NCI-H1048 (cell line): ENCODE data around the gene ADARB1.
"Not testable (repeated sequence)": the region's sequence is repeated elsewhere in the genome, so short reads cannot be mapped to it uniquely, and the experiment has no call there.

Source experiments
- DNase-seq: peaks from one replicate; lab custom pipeline; 2025; lab: John Stamatoyannopoulos, UW

The ADARB1 gene, protein sequence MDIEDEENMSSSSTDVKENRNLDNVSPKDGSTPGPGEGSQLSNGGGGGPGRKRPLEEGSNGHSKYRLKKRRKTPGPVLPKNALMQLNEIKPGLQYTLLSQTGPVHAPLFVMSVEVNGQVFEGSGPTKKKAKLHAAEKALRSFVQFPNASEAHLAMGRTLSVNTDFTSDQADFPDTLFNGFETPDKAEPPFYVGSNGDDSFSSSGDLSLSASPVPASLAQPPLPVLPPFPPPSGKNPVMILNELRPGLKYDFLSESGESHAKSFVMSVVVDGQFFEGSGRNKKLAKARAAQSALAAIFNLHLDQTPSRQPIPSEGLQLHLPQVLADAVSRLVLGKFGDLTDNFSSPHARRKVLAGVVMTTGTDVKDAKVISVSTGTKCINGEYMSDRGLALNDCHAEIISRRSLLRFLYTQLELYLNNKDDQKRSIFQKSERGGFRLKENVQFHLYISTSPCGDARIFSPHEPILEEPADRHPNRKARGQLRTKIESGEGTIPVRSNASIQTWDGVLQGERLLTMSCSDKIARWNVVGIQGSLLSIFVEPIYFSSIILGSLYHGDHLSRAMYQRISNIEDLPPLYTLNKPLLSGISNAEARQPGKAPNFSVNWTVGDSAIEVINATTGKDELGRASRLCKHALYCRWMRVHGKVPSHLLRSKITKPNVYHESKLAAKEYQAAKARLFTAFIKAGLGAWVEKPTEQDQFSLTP

DNA sequence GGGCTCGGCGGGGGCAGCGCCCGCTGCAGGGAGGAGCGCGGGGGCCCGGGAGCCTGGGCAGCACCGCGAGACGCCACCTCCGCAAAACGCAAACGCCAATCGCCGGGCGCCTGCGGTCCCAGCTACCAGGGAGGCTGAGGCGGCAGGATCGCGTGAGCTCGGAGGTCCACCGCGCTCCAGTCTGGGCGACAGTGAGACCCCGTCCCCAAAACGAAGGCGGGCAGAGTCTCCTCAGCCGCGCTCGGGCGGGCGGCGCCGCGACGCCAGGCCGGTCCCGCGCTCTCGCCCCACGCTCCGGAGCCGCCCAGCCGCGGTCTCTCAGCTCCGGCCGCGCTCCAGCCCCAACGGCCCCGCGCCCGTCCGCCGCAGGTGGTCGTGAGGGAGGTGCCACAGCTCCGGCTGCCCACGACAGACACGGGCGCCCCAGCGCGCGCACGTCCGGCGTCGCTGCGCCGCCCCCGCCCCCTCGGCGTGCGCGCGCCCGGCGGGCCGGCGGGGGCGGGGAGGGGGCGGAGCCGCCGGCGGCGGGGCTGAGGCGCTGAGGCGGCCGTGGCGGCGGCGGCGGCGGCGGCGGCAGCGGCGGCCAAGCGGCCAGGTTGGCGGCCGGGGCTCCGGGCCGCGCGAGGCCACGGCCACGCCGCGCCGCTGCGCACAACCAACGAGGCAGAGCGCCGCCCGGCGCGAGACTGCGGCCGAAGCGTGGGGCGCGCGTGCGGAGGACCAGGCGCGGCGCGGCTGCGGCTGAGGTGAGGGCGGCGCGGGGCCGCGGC lies at the start of gene ADARB1:
ADARB1 (plus strand) TSS at position 533 of the 770 bp plus-strand sequence. CDS start 97,077 bp downstream, outside the sequence.
- peak; percentile 55 for DNase-seq

DNA sequence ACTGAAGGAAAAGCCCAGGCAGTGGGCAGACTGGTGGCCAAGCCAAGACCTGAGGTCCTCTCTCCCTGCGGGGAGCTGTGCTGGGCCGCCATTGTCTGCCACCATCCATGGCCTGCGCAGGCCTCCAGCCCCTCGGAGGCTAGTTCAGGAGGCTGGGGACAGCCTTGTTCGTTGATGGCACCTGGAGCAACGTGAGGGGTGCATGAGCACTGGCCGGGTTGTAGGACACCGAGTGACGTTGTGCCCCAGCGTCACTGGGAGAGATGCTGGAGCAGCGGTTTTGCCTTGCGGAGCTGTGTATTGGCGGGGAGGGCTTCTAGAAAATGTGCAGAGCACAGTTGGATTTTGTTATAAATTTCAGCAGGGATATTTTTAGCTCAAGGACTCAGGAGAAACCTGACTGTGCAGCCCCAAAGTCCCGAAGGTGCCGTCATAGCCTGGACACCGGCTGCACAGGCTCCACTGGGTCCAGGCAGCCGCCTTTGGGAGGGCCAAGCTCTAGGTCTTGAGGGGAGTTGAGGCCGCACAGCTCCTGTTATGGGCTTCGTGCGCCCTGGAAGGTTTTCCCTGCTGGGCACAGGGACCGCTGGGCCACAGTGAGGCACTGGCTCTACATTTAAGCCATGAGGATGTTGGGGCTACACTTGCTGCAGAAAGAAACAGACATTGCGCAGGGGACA lies 48.2 kb upstream of the ADARB1 start:
- no peak for DNase-seq

DNA sequence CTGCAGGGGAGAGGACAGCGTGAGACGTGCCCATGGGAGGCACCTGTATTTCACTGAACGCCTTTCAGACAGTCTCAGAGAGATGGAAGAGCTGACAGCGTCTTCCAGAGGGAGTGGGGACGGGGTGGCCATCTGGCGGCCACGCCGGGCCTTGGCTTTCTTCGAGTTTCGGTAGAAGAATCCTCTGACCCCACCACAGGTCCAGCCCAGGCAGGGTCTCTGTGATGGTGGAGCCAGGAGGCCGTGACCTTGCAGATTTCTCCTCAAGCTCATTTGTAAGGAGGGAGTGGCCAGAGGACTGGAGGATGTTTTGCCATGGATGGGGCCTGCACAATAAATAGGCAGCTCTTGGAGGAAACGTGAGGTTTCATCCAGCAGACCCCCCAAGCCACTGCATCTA lies 47.6 kb upstream of the ADARB1 start:
- no peak for DNase-seq

DNA sequence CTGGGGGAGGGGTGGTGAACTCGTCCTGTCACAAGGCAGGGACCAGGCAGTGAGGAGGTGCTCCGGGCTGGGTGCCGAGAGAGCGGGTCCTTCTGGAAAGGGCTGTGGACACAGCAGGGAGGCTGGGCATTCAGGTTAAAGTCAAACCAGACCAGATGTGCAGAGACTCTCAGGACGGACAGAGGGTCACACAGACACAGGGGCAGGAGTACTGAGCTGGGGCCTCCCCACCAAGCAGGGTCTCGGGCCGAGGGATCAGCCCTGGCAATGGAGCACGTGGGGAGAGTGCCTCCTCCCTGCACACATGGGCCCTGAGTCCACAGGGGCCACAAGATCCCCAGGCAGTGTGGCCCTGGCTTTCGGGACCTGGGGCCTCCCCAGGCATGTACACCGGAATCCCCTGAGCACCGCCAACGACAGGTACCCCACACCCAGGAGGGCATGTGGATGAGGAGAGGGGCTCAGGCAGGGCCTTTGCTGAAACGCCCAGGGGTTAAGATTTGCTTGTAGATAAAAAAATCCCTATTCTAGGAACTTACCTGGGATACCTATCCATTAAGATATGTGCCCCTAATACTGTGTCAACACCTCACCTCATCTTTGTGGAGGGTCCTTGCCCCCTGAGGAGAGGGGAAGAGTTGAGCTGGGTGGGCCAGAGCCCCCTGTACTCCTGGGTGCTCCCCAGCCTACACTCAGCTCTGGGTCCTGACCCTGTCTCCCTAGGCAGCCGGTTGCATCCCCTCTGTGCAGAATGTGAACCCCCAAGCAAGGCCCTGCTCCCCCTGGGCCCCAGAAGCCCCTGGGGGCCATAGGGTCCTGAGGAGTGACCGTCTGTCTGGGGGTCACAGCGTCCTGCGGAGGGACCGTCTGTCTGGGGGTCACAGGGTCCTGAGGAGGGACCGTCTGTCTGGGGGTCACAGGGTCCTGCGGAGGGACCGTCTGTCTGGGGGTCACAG lies 46.9 kb upstream of the ADARB1 start:
- DNase-seq, result no peak

DNA sequence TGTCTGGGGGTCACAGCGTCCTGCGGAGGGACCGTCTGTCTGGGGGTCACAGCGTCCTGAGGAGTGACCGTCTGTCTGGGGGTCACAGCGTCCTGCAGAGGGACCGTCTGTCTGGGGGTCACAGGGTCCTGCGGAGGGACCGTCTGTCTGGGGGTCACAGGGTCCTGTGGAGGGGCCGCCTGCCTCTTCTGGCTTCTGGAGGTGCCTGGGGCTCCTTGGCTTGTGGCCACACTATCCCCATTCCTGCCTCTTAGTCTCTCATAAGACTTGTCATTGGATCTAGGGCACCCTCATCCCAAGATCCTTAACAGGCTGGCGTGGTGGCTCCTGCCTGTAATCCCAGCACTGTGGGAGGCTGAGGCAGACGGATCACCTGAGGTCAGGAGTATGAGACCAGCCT lies 45.7 kb upstream of the ADARB1 start:
- DNase-seq, result not testable (repeated sequence)

DNA sequence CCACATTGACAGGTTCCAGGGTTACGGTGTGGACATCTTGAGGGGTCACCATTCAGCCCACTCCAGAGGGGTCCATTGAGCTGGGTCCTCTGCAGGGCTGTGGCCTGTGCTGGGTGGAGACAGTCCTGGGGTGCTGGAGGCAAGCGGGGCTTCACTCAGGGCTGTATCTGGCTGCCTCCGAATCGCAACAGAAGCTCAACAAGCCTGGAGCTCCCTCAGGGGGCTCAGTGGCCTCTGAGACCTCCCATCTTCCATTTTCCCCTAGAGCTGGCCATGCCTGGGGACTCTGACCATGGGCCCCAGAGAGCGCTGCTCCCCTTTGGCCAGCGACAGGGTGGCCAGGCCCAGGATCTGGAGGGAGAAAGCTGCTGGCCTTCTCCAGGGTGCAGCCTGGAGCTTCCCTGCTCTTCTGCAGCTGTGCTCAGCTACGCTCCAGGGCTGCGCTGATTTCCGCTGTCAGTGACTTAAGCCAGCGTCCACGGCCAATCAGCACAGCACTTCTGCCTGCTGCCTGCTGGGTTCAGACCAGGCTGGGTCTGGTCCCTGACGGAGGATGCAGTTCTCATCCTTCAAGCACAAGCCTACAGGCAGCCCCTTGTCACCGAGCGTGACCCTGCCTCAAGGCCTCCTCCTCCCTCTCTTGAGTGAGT lies 45.0 kb upstream of the ADARB1 start:
- DNase-seq, result no peak

DNA sequence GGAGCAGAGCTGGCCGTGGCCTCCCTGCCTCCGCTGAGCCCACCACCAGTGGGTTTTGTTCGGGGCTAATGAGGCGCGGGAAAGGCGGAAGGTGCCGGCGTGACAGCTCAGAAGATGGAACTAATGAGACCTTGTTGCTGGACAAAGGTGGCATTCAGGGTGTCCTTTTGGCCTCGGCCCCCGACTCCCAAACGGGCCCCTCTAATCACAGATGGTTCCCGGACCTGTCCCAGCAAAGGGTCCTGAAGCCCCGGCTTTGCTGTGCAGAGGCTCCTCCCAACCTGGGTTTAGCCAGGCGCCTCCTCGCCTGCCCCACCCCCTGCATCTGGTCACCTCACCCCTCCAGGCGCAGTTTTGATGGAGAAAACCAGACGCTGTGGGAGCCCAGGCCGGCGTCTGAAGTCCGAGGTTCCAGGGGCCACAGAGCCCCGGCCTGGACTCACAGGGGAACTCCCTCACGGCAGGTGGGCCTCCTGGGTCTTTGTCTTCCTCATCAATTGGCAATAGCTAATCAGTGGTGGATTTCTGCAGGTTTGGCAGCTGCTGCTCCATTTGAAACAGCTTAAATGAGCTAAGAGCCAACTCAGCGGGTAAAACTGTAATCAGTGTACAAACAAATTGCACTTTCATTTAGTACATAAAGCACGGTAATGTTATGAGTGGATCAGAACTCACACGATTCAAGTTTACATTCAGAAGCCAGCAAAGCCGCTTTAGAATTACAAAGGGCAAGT lies 44.3 kb upstream of the ADARB1 start:
- no peak for DNase-seq

DNA sequence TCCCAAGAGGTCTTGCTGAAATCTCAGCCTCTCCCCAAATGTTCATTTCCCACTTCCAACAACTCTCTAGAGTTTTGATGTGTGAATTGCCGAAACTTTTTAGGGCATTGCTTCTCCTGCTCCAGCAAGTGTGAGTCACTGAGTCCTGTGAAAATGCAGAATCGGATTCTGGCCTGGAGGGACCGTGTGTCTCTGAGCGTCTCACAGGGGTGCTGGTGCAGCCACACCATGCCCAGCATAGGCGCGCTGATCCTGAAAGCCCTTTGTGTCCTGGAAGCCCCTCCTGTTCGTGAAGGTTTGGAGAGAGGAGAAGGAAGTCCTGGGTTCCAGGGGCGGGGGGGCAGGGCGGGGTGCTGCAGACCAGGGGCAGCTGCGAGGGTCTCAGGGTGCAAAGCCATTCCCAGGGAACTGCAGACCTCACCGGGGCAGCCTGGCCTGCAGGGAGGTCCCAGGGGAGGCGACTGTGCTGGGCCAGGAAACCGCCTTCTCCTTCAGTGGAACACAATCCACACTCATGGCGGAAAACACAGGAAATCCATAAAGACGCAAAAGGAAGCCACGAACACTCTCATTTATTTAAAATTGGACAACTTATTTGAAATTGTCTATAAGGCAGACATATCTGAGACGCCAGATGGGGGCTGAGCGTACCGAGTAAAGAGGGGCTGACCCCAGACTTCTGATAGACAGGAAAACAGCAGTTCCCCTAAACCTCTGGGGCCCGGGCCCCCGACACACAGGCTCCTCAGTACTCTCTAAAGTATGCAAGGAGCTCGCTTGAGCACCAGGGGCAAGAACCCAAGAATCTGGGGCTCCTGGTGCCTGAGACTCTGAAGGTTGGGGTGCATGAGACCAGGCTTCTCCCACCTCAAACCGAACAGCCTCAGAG lies 43.5 kb upstream of the ADARB1 start:
- DNase-seq, result no peak

DNA sequence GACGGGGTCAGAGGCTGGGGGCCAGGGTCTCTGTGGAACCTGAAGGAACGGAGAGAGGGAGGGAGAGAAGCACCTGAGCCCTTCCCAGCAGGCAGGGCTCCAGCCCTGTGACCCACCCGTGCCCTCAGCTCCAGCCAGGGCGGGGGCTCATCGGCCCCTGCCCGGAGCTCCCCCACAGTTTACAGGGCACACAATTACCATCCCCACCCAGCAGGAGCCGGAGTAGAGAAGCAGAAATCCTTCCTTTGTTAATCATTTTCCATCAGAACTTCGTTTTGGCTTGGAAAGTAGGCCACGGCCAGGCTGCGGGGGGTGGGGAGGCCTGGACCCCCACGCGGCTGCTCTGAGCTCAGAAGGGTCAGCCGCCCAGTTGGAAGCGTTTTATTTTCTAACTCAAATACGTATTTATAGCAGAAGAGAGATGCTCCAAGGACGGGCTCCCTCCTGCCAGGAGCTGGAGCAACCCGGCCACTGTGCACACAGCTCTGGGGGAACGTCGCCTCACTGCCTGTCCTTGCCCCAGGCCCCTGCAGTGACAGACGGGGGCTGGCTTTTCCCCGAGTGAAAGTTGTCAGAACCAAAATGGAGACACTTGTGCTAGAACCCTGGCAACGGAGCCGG lies 42.7 kb upstream of the ADARB1 start:
- DNase-seq, result no peak

DNA sequence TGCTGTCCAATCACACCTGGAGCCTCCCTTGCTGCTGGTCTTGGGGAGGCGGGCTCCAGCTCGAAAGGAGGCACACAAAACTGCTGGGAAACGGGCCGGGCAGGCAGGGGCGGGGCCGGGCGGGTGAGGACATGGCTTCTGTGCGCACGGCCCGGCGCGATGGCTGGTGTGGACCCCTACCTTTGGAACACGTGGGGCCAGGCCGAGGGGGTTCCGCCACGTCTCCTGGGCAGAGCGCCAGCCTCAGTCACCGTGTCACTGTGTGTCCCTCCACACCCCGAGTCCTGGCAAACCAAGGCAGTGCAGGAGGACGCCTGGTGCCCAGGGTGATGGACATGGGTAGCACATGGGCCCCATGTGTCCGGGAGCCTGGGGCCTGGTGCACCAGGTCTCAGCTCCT lies 42.0 kb upstream of the ADARB1 start:
- DNase-seq, result no peak

DNA sequence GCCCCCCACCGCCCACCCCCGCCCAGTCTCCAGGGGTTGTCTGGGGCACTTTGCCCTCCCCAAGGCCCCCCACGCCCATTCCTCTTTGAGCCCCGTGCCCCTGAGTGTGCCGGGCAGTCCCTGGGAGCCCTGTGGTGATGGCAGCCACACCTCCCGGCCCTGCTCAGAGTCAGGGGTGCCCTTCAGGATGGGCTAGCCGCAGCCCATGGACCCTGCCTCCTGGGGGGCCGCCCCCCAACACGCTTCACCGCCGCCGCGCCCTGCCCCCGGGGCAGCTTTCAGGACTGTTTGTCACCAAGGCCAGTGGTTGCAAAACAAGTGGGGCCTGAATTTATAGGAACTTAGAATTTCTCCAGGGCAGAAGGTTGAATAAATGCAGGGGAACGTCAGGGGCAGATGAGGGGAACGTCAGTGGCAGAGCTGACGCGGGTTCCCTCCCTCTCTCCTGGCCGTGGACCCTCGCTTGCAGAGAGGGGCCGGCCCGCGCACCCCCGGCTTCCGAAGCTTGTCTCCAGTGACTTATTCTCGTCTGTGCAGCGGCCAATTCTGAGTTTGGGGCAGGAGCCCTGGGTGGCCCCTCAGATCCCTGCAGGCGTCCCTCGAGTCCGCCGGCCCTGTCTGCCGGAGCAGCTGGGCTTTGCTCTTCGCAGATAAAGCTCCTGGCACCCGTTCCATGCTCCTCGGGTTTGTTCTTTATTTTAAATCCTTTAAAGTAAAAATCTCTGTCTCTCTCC lies 41.2 kb upstream of the ADARB1 start:
- DNase-seq, result no peak

DNA sequence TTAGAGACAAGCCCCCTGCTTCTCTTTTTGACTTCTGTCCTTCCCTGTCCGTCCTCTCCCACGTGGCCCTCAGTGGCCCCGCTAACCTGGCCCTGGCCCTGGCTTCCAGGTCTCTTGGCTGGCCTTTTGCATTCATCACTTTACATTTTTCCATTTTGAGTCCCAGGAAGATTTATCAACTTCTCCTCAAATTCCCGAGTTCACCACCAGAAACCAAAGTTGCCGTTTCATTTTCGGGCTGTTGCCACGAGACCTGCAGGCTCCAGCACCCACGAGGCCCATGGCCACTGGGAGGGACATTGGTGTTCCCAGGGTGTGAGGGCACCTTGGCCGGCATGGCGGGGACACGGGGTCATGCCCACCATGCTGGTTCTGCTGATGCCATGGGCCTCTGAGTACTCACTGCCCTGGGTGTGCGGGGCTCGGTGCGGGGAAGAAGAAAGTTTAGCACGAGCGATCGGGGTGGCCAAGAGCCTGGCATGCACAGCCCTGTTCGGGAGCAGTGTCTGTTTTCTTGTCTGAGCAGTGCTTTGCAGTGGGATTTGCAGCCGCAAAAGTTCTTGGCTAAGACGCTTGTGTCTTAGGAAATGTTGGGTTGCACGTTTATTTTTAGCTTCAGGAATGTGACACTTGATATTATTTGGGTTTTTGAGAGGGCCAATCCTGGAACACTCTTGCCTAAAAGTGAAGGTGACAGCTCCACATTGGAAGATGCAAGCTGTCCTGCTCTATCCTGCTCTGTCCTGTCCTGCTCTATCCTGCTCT lies 40.4 kb upstream of the ADARB1 start:
- DNase-seq, result no peak

DNA sequence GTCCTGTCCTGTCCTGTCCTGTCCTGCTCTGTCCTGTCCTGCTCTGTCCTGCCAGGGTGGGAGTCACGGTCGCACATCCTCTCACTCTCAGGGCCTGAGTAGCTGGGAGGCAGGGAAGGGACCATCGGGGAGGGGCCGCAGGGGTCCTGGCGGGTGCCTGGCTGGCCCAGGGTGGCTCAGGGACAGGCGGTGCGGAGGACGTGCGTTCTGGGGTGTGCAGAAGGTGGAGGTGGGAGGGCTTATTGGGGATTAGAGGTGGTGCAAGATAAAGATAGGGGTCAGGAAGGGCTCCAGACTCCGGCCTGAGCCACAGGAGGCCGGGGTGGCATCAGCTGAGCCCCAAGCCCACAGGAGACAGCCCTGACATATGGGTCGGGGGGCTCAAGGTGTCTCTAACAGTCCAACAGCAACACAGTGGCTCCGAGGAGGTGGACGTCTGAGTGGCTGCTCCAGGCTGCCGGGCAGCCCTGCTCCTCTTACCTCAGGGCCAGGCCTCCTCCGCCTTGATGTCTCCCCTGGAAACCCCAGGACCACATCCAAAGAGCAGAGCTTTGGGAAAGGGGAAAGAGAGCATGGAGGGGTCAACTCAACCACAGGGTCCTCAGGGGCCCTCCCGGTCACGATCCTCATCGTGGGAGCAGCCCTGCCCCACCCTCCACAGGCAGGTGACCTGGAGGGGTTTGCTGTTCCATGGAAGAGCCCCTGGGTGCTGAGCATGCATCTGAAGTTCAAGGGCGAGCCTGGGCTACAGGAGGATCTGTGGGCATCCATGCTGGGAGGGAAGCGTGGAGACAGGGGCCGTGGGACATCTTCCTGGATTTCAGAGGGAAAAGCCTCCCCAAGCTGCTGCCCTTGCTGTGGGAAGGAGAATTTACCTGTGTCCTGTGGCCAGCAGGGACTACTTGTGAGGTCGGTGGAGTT lies 39.6 kb upstream of the ADARB1 start:
- no peak for DNase-seq

DNA sequence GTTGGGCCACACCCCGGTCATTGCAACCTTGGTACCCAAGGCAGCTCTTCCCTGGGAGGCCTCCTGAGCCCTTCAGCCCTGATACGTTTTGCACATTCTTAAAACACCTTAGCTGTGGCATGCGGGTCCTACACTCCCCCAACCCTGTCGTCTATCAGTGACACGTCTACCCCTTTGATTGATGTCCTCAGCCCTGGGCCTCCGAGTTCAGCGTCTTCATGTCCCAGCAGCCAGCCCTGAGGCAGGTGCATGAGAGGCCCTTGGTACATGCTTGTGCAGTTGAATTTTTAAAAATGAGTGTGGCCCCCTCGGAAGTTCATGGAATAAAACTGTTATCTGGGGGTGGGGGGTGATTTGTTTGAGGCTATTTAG lies 38.9 kb upstream of the ADARB1 start:
- no peak for DNase-seq

DNA sequence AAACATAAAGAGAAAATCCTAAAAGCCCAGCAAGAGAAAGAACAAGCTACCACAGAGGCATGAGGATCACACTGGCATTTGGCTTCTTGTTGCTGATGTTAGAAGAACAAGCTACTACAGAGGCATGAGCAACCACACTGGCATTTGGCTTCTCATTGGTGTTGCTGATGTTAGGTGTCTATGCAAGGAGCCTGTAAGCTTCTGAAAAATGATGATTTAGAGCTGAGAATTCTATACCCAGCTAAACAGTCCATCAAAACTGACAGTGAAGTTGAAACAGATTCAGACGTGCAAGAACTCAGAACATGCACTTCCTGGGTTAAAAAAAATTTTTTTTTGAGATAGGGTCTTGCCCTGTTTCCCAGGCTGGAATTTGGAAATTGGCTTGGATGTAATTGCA lies 37.8 kb upstream of the ADARB1 start:
- no peak for DNase-seq

DNA sequence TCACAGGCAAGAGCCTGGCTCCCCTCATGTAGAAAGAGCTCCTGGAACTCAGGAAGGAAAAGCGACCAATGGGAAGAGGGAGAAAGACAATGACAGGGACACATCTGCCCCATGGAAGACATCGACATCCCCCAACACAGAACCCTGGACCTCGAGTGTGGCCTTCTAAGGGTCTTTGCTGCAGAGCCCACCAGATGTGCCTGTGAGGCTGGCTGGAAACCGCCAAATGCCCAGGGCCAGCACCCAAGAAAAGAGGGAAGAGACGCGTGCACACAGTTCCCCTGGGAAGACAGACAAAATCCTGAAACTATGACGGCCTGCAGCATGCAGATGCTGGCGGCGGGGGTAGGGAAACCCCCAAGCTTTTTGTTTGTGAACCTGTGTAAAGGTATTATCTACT lies 36.4 kb upstream of the ADARB1 start:
- DNase-seq, result no peak
